ENCODE results near the gene NOS3. TPM values are rescaled to one million over a fixed set of nuclear protein-coding genes. Genes with fewer than 3 reads are reported as not detected.

The NOS3 gene
- total and polyA plus RNA-seq, 9 of the 15 experiments (the other 6 are each of a cell fraction or from before 2014, with no cell fraction given), result 1.1 to 121 (median 23.6) TPM

DNA sequence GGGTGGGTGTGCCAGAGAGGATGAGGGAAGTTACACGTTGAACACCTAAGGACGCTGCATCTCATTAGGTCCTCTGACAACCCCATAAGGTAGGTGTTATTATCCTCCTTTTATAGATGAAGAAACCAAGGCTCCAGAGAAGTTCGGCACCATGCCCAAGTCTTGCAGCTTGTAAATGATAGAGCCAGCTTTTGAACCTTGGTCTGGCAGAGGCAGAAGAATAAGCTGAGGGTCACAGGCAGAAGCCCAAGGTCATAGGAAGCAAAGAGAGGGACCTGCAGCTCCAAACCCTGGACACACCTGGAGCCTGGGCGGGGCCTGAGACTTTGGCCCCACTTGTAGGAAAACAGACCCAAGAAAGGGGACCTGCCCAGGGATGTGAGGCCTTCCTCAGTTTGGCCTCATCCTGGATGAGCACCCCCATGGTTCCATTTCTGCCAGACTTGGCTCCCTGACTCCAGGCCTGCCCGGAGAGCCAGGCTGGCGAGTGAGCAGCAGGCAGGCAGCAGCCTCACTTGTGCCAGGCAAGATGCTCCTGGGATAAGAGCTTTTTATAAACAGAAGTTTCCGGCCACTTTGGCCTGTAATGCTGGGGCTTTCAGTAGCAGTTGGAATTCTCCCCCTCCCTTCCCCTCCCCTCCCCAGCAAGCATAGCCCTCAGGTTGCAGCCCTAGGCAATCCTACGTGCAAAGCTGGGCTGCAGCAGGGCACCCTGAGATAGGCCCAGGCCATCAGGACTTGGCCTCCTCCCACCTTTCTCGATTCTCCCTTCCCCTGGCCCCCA is 15.1 kb upstream of the NOS3 start (continued):
- TF ChIP-seq, protein P1, sequence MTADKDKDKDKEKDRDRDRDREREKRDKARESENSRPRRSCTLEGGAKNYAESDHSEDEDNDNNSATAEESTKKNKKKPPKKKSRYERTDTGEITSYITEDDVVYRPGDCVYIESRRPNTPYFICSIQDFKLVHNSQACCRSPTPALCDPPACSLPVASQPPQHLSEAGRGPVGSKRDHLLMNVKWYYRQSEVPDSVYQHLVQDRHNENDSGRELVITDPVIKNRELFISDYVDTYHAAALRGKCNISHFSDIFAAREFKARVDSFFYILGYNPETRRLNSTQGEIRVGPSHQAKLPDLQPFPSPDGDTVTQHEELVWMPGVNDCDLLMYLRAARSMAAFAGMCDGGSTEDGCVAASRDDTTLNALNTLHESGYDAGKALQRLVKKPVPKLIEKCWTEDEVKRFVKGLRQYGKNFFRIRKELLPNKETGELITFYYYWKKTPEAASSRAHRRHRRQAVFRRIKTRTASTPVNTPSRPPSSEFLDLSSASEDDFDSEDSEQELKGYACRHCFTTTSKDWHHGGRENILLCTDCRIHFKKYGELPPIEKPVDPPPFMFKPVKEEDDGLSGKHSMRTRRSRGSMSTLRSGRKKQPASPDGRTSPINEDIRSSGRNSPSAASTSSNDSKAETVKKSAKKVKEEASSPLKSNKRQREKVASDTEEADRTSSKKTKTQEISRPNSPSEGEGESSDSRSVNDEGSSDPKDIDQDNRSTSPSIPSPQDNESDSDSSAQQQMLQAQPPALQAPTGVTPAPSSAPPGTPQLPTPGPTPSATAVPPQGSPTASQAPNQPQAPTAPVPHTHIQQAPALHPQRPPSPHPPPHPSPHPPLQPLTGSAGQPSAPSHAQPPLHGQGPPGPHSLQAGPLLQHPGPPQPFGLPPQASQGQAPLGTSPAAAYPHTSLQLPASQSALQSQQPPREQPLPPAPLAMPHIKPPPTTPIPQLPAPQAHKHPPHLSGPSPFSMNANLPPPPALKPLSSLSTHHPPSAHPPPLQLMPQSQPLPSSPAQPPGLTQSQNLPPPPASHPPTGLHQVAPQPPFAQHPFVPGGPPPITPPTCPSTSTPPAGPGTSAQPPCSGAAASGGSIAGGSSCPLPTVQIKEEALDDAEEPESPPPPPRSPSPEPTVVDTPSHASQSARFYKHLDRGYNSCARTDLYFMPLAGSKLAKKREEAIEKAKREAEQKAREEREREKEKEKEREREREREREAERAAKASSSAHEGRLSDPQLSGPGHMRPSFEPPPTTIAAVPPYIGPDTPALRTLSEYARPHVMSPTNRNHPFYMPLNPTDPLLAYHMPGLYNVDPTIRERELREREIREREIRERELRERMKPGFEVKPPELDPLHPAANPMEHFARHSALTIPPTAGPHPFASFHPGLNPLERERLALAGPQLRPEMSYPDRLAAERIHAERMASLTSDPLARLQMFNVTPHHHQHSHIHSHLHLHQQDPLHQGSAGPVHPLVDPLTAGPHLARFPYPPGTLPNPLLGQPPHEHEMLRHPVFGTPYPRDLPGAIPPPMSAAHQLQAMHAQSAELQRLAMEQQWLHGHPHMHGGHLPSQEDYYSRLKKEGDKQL (CRISPR knock-in tag; IDR thresholded peaks at IDR 0.05; ENCODE audit: borderline replicate concordance), result no peak
- TF ChIP-seq ZBTB17 (CRISPR knock-in tag; IDR thresholded peaks at IDR 0.05), result no peak
- TF ChIP-seq SMARCE1 (IDR thresholded peaks at IDR 0.05), result no peak
- TF ChIP-seq SREBF1 (IDR thresholded peaks at IDR 0.05; ENCODE audit: borderline replicate concordance, low read depth, low read length), result no peak
- TF ChIP-seq, protein P2, sequence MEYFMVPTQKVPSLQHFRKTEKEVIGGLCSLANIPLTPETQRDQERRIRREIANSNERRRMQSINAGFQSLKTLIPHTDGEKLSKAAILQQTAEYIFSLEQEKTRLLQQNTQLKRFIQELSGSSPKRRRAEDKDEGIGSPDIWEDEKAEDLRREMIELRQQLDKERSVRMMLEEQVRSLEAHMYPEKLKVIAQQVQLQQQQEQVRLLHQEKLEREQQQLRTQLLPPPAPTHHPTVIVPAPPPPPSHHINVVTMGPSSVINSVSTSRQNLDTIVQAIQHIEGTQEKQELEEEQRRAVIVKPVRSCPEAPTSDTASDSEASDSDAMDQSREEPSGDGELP (CRISPR knock-in tag; IDR thresholded peaks at IDR 0.05; ENCODE audit: borderline replicate concordance), result no peak
- no peak for TF ChIP-seq MED1 (CRISPR knock-in tag; IDR thresholded peaks at IDR 0.05; ENCODE audit: borderline replicate concordance)
- TF ChIP-seq RFX5 (IDR thresholded peaks at IDR 0.05; ENCODE audit: low read depth, low read length), result no peak
- TF ChIP-seq HSF4 (CRISPR knock-in tag; IDR thresholded peaks at IDR 0.05; ENCODE audit: borderline replicate concordance), result no peak
- TF ChIP-seq, protein P3, sequence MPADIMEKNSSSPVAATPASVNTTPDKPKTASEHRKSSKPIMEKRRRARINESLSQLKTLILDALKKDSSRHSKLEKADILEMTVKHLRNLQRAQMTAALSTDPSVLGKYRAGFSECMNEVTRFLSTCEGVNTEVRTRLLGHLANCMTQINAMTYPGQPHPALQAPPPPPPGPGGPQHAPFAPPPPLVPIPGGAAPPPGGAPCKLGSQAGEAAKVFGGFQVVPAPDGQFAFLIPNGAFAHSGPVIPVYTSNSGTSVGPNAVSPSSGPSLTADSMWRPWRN (IDR thresholded peaks at IDR 0.05; ENCODE audit: low read depth), result no peak
- no peak for TF ChIP-seq JUNB (CRISPR knock-in tag; conservative IDR thresholded peaks at IDR 0.05)
- TF ChIP-seq, protein P4, sequence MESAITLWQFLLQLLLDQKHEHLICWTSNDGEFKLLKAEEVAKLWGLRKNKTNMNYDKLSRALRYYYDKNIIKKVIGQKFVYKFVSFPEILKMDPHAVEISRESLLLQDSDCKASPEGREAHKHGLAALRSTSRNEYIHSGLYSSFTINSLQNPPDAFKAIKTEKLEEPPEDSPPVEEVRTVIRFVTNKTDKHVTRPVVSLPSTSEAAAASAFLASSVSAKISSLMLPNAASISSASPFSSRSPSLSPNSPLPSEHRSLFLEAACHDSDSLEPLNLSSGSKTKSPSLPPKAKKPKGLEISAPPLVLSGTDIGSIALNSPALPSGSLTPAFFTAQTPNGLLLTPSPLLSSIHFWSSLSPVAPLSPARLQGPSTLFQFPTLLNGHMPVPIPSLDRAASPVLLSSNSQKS (CRISPR knock-in tag; IDR thresholded peaks at IDR 0.05), result no peak
- TF ChIP-seq ZNF217 (CRISPR knock-in tag; IDR thresholded peaks at IDR 0.05), result no peak
- no peak for TF ChIP-seq ZNF561 (CRISPR knock-in tag; conservative IDR thresholded peaks at IDR 0.05)
- TF ChIP-seq, protein P5, sequence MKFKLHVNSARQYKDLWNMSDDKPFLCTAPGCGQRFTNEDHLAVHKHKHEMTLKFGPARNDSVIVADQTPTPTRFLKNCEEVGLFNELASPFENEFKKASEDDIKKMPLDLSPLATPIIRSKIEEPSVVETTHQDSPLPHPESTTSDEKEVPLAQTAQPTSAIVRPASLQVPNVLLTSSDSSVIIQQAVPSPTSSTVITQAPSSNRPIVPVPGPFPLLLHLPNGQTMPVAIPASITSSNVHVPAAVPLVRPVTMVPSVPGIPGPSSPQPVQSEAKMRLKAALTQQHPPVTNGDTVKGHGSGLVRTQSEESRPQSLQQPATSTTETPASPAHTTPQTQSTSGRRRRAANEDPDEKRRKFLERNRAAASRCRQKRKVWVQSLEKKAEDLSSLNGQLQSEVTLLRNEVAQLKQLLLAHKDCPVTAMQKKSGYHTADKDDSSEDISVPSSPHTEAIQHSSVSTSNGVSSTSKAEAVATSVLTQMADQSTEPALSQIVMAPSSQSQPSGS (CRISPR knock-in tag; IDR thresholded peaks at IDR 0.05), result no peak
- TF ChIP-seq KDM5B (IDR thresholded peaks at IDR 0.05; ENCODE audit: insufficient replicate concordance, low read depth, low read length), result no peak
- TF ChIP-seq, protein P6, sequence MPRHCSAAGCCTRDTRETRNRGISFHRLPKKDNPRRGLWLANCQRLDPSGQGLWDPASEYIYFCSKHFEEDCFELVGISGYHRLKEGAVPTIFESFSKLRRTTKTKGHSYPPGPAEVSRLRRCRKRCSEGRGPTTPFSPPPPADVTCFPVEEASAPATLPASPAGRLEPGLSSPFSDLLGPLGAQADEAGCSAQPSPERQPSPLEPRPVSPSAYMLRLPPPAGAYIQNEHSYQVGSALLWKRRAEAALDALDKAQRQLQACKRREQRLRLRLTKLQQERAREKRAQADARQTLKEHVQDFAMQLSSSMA (CRISPR knock-in tag; IDR thresholded peaks at IDR 0.05), result no peak
- TF ChIP-seq ESRRA (IDR thresholded peaks at IDR 0.05; ENCODE audit: borderline replicate concordance, low read depth), result peak; percentile 45; the same call in 1 of the 2 replicates

Data from K562 (cell line).